ENCODE results near the gene TMEM80.

Gene TMEM80

DNA sequence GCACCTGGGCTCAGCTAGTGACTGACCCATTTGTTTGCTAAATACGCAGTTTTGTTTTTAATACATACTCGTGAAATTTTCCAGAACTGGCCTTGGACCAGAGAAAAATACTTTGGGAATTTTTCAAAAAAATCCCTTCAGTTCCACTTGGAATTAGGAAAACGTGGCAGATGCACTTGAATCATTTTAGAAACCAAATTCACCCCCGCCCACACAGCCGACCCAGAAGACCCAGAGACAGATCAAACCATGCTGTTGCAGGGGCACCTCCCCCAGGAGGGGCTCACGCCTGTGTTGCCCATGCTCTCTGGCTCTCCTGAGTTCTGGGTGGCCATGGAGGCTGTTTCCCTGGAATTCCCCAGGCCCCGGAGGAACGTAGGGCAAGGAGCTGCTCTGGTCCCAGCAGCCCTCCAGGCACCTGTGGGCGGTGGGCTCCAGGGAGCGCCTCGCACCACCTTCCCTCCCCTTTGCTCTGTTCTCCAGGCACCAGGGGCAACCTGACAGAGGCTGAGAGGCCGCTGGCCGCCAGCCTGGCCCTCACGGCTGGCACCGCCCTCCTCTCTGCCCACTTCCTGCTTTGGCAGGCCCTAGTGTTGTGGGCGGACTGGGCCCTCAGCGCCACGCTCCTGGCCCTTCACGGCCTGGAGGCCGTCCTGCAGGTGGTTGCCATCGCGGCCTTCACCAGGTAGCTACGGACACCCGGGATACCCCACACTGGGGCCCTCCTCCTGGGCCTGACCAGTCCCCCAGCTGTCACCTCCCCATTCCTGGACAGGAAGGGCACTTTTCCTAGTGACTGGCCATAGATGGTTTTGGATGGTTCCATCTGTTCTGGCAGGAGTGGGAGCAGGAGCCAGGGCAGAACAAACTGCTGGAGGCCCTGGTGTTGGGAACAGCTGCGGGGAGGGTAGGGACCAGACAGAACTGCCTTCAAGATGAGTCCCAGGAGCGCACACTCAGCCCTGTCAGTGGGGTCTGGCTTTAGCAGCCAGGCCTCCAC is 7.1 kb downstream of the TMEM80 start:
- no peak for DNase-seq

DNA sequence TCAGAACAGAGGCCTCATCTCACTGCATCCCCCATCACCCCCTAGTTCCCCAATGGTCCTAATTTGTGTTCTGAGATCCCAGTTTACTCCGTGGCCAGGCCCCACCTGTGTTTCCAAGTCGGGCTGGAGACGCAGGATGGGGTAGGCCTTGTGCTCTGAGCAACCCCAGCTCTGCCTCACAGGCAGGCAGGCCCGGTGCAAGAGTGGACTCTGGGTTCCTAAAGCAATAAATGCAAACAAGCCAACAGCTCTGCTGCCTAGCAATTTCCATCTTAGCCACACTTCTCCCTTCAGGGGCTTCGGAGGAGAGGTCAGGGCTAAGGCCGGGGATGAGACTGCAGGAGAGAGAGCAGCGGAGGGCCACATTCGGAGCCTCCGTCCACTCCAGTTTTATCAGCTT is 7.9 kb downstream of the TMEM80 start:
- DNase-seq = no peak

DNA sequence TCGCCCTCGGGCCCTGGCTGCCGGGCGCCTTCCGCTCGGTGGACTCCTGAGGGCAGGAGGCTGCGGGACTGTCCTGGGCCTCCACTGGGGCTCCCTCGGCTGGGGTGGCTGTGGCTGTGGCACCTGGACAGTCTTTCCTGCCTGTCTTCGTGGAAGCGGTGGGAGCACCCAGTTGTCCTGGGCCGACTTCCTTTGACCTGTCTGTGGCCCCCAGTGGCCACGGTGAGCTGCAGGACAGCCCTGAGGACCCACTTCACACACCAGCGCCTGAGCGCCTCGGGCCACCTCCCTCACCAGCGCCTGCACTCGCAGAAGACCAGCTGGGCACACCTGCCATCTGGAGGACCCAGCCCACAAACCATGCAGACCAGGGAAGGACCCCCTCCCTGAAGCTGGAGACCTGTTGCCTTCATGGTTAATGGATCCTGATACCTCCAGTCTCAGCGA is 8.6 kb downstream of the TMEM80 start:
- DNase-seq = no peak

DNA sequence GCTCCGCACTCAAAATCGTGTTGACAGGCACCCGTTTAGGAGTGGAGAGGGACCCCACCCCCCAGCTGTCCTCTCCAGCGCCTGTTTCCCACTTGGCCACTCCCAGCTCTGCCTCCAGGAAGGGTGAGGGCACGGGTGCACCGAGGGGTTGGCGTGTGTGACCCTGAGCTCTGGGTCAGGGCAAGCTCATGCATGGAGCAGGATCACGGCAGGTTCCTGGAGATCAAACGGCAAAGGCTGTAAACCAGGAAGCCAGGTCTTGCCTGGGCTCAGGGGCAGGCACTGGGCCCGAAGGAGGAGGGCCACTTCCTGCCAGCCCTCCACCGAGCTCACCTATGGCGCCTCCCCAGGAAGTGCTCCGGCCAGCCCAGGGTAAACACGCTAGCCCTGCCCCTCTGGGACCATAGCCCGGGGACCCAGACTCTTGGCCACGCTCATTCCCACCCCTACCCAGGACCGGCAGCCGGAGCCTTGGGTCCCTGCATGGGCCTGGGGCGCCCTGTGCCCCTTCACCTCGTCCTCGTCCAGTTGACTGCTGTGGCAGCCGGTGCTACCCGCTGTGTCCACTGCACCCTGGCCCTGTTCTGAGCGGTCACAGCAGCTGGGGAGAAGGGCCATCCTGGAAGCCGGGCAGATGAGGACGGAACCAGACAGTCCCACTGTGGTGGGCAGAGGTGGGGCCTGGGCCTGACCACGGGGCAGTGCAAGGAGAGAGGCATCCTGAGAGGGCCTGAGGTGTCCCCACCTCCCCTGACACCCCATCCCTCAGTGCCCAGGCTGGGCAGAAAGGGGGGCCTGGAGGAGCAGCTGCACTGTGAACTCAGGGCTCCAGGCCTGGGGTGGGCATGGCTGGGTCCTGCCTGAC is 9.4 kb downstream of the TMEM80 start:
- DNase-seq = no peak

DNA sequence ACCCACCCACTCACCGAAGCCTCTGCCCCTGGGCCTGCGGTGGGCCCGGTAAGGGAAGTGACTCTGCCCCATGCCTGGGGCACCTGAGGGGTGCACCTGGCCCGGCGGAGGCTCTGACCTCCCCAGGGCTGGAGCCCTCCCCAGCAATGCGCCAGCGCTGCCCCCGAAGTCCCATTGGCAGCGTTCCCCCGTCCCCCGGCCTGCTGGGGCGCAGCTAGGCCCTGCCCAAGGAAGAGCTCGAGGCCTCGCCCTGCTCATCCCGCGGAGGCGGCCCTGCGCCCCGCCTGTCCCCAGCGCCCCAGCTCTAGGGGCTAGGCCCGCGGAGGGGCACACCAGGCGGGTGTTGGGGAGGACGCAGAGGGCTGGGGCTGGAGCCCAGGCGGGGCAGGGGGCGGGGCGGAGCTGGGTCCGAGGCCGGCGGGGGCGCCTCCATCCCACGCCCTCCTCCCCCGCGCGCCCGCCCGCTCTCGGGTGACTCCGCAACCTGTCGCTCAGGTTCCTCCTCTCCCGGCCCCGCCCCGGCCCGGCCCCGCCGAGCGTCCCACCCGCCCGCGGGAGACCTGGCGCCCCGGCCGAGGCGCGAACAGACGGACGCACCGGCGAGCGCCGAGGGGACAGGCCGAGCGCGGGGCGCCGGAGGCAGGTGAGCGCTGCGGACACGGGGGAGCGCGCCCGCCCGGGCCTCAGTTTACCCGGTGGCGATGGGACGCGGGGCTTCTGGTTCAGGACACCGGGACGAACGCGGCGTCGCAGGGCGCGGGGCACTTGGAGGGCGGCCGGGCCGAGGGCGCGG is 10.2 kb downstream of the TMEM80 start, which contains the start of gene EPS8L2:
EPS8L2 (plus strand) TSS at position 586 of the 793 bp plus-strand sequence. CDS start 3,177 bp downstream, outside the sequence.
- DNase-seq = no peak

DNA sequence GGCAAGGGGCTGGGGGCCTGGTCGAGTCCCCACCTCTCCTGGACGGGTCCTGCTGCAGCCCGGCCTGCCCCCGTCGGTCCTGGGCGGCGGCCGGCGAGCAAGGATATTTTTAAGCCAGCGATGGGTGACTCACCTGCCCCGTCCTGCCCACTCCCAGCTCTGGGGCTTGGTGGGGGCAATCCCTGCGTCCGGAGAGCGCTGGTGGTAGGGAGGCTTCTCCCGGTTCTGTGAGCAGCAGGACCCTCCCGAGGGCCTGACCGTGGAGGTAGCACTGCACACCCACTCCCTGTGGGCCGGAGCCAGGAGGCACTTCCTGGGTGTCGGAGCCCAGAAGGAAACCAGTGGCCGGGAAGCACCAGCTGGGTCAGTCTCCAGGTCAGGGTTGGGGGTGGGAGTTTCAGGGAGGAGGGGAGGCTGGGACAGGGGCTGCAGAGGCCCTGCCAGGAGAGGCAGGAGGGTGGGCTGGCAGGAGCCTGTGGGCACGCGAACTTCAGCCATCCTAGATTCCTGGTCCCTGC is 10.9 kb downstream of the TMEM80 start:
- DNase-seq = no peak

DNA sequence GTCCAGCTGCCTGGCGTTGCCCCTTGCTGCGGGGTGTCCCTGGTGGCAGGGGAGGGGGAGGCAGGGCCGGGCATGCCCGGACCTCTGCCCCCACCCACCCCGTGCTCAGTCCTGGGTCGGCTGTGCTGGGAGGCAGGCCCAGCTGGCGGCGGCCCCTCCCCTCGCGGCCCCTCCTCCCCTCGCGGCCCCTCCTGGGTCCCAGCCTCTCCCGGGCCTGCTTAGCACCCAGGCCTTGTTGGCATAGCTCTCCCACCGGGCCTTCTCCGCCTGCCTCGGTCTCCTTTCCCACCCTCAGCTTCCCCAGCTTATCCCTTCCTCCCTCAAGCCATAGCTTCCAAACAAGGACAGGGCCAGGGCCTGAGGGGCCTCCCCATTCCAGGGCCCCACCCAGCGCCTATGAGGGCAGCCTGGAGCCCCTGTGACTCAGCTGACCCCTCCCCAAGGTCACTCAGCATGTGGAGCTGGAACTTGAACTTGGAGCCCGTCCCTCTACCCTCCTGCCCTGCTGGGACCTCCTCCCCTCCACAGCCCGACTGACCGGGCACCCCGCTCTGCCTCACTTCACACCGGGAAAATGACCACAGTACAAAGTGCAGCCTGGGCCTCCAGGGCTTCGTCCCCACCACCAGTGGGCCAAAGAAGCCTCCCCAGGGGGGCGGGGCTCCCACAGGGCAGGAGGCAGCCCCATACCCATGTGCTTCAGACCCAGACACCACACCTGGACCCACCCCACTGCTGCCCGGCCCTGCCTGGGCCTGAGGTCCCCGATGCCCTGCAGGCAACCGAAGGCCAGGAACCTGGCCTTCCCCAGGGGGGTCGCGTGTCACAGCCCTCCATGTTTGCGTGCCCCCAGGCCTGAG is 11.6 kb downstream of the TMEM80 start:
- no peak for DNase-seq

DNA sequence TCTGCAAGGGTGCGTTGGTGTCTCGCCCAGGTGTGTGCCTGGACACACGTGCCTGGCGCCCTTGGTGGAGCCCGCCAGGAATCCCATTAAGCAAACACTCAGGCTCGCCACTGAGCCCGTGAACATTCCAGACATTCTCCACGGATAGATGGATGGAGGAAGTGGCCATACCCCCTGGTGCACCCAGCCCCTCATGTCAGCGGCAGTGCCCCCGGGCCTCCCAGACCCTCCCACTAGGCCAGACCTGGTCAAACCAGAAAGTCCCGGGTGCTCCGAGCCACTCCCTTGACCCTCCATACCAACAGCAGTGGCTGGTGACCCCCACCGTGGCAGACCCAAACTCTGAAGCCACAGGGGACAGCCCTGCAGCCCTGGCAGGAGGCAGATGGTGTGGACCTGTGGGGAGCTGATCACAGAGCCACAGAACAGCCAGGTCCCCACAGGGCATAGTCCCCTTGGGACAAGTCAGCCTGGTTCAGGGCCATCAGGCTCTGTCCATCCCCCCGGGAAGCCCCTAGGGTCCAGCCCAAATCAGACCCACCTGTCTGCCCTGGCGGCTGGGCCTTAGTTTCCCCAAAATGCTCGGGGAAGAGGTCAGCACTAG is 12.3 kb downstream of the TMEM80 start:
- DNase-seq = no peak

DNA sequence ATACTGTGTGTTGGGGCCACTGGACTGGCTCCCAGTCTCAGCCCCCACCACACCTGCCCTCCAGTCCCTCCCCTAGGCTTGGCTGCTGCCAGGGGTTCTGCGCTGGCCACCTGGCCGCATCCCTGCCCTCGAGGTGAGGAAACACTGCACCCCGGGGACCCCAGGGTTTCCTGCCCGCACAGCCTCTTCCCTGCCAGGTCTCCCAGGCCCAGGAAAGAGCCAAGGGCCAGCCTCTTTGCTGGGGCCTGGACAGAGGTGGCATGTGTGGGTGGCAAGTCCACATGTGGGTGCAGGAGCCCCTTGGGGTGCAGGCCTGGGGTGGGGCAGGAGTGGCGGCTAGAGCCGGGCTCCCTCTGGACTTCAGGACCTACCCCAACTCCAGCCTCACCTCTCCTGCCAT is 12.9 kb downstream of the TMEM80 start:
- DNase-seq = no peak

DNA sequence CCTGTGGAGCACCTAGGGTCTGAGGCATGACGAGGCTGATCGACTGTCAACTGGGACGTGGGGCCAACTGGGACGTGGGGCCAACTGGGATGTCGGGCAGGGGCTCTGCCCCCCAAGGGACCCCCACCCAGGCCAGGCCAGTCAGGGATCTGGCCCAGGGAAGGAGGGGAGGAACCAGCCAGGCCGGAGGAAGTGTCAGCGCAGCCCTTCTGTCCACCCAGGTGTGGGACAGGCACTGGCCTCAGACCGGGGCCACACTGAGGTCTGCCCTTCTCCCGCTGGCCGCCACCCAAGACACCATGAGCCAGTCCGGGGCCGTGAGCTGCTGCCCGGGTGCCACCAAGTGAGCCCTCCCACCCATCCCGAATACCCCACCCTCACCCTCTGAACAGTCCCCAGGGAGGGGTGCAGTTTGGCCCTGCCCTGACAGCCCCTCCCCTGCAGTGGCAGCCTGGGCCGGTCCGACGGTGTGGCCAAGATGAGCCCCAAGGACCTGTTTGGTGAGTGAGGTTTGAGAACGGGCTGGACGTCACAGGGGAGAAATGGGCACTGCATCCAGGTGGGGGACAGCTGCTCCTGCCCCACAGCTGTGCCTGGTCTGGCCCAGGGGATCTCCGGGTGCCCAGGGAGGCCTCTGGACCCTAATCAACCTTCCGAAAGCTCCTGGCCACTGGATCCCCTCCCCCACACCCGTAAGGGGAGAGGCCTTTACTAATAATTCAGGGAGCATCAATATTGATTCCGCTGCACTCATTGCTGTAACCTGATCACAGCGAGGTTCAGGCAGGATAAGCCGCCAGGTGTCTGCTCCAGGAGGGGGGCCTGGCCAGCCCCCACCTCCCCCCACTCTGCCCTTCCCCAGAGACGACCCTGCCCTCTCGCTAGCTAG is 13.7 kb downstream of the TMEM80 start:
- DNase-seq = no peak

DNA sequence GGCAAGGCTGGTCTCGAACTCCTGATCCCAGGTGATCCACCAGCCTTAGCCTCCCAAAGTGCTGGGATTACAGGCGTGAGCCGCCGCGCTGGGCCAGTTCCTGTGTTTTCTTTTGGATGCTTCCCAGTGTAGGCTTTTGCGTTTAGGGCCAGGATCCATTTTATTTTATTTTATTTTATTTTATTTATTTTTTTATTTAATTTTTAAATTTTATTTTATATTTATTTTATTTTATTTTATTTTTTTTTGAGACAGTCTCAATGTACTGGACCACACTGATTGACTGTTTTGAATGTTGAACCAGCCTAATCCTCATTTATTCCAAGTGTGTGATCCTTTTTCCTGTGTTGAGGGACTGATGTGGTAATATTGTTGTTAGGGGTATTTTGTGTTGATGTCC is 18.8 kb downstream of the TMEM80 start:
- DNase-seq = no peak

DNA sequence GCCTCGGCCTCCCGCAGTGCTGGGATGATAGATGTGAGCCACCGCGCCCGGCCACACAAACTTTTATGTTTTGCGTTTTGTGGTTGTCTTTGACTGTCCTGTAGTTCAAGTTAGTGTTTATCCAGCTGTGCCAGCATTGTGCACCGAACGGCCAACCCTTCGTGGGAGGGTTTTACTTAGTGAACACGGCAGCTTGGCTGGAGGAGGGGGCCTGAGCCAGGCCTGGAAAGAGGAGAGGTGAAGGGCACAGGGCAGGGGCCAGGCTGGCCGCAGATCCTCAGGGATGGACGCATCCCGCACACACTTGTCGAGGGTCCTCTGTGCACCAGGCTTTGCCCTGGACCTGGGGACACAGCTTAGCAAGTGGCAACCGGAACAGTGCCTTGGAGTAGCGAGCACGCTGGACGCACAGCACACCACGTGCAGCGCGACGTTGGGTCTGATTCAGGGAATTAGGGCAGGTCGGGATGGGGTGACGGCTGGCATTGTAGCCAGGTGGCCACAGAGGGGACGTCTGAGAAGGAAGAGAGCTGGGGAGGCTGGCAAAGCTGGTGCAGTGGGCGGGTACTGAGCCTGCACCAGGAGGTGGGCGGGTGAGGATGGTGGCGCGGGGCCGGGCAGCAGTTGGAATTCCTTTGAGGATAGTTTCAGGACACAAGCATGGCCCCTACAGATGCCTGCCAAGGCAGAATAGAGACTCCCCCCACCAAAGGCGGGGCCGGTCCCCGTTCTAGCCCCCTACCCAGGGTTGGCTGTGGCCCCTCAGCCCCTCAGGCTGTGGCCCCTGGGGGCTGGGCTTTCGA is 23.8 kb downstream of the TMEM80 start:
- no peak for DNase-seq

DNA sequence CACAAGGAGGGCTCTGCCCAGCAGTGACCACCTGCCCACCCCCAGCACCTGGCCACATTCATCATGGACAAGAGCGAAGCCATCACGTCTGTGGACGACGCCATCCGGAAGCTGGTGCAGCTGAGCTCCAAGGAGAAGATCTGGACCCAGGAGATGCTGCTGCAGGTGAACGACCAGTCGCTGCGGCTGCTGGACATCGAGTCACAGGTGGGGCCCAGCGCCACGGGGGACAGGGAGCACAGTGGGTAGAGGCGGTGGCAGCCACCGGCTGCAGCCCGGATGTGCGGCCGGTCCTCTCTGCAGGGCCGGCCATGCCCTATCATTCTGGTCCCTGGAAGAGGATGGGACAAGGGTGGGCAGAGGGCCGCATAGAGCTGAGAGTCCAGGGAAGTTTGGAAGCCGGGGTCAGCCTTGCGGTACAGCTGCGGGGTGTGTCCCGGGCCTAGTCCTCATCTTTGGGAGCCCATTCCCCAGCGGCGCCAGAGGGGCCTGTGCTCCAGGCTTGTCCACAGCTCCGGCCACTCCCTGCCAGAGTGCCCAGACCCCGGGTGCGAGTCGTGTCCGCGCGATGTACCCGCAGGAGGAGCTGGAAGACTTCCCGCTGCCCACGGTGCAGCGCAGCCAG is 24.5 kb downstream of the TMEM80 start:
- DNase-seq = no peak

DNA sequence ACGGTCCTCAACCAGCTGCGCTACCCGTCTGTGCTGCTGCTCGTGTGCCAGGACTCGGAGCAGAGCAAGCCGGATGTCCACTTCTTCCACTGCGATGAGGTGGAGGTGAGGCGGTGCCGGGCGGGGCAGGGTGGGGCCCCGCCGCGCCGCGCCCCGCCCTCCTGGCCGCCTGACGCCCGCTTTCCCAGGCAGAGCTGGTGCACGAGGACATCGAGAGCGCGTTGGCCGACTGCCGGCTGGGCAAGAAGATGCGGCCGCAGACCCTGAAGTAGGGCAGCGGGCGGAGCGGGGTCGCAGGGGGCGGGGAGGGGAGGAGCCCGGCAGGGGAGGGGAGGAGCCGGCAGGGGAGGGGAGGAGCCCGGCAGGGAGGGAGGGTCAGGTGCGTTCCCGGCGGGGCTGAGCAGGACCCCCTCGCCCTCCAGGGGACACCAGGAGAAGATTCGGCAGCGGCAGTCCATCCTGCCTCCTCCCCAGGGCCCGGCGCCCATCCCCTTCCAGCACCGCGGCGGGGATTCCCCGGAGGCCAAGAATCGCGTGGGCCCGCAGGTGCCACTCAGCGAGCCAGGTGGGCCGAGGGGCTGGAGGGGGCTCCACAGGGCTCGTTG is 25.1 kb downstream of the TMEM80 start:
- DNase-seq = no peak

DNA sequence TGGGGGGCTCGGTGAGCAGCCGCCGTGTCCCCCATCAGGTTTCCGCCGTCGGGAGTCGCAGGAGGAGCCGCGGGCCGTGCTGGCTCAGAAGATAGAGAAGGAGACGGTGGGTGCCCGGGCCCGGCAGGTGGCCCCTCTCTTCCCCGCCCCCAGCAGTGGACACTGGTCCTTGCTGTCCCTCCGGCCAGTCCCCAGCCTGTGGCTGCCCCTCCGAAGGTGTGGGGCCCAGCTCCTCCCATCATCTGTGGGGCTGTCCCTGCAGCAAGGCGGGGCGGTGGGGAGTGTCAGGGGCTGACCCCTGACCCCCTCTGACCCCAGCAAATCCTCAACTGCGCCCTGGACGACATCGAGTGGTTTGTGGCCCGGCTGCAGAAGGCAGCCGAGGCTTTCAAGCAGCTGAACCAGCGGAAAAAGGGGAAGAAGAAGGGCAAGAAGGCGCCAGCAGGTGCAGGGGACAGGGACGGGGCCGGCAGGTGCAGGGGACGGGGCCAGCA is 25.7 kb downstream of the TMEM80 start:
- no peak for DNase-seq

DNA sequence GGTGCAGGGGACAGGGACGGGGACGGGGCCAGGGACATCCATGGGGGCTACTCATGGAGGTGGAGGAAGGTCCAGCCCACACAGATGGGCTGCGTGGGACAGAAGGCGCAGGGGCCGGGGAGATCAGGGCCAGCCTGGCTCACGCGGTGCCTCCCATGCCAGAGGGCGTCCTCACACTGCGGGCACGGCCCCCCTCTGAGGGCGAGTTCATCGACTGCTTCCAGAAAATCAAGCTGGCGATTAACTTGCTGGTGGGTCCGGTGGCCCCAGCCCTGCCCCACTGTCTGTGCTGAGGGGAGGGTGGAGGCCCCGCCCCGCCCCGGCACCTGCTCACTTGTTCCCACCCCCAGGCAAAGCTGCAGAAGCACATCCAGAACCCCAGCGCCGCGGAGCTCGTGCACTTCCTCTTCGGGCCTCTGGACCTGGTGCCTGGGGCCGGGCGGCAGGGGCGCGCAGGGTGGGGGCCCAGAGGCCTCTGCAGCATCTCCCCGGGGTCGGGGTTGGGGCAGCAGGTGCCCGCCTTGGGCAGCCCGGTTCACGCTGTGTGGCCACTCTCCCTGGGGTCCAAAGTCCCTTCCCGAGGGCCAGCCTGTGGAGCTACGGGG is 26.2 kb downstream of the TMEM80 start:
- DNase-seq = no peak

DNA sequence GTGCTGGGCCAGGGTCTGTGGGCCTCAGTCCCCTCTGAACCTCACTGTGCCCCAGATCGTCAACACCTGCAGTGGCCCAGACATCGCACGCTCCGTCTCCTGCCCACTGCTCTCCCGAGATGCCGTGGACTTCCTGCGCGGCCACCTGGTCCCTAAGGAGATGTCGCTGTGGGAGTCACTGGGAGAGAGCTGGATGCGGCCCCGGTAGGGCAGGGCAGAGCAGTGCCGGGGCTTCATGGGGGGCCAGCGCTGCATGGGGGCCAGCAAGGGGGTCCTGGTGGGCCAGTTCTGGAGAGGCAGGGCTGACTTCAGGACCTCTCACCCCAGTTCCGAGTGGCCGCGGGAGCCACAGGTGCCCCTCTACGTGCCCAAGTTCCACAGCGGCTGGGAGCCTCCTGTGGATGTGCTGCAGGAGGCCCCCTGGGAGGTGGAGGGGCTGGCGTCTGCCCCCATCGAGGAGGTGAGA is 26.8 kb downstream of the TMEM80 start:
- no peak for DNase-seq
